T-helper 1 cell treated with Interleukin-12 subunit alpha and Interleukin-12 subunit beta and Interleukin-4 antibody, amounts not matched to agents 30 μg/mL and 1 μg/mL, for 36 hours (primary cell): ENCODE measurements around the gene SCTR.

Experiments
- H3K27ac Mint-ChIP-seq: one replicate; pipeline ENCODE4 v1.8.0; 2021; ENCODE audit warnings: mild to moderate bottlenecking, mixed read lengths
- H3K27me3 Mint-ChIP-seq: one replicate; pipeline ENCODE4 v1.8.0; 2021; ENCODE audit warnings: low read depth, mixed read lengths
- H3K36me3 Mint-ChIP-seq: one replicate; pipeline ENCODE4 v1.8.0; 2021; ENCODE audit warnings: low read depth, mixed read lengths
- H3K4me1 Mint-ChIP-seq: one replicate; pipeline ENCODE4 v1.8.0; 2021; ENCODE audit warnings: low read depth, mixed read lengths
- H3K4me3 Mint-ChIP-seq: one replicate; pipeline ENCODE4 v1.8.0; 2021; ENCODE audit warnings: mild to moderate bottlenecking, moderate library complexity, mixed read lengths
- H3K9me3 Mint-ChIP-seq: one replicate; pipeline ENCODE4 v1.8.0; 2021; ENCODE audit warnings: mixed read lengths

The SCTR gene

GRCh38 chr2:119537792-119538191 lies 13.5 kb upstream of the SCTR start:
- Mint-ChIP-seq H3K4me3 (no peak overlapping the region), H3K9me3 (peaks cover 16% of the 10 kb centered on the region), H3K36me3 (no peaks in the 10 kb centered on the region), H3K4me1 (no peaks in the 10 kb centered on the region), H3K27ac (no peak overlapping the region), H3K27me3 (peaks cover 4% of the 10 kb centered on the region)

- H3K9me3 Mint-ChIP-seq, result peaks cover 16% of the 10 kb centered on the region
- H3K4me3 Mint-ChIP-seq, result no peak overlapping the region
- H3K27me3 Mint-ChIP-seq, result no peaks in the 10 kb centered on the region
- H3K36me3 Mint-ChIP-seq, result no peaks in the 10 kb centered on the region
- H3K27ac Mint-ChIP-seq, result no peak overlapping the region
- no peaks in the 10 kb centered on the region for H3K4me1 Mint-ChIP-seq
Observed at GRCh38 chr2:119536707-119537106, 12.4 kb upstream of the SCTR start.

GRCh38 chr2:119536211-119536610 lies 11.9 kb upstream of the SCTR start:
- Mint-ChIP-seq H3K27ac (no peak overlapping the region), H3K9me3 (peaks cover 16% of the 10 kb centered on the region), H3K27me3 (no peaks in the 10 kb centered on the region), H3K4me3 (no peak overlapping the region), H3K36me3 (no peaks in the 10 kb centered on the region), H3K4me1 (no peaks in the 10 kb centered on the region)

GRCh38 chr2:119533560-119533959 lies 9.3 kb upstream of the SCTR start:
- Mint-ChIP-seq H3K27ac (no peak overlapping the region), H3K36me3 (no peaks in the 10 kb centered on the region), H3K27me3 (peaks cover 2% of the 10 kb centered on the region), H3K9me3 (peaks cover 16% of the 10 kb centered on the region), H3K4me3 (no peak overlapping the region), H3K4me1 (no peaks in the 10 kb centered on the region)

GRCh38 chr2:119531292-119531691 lies 7.0 kb upstream of the SCTR start:
- Mint-ChIP-seq H3K27ac (no peak overlapping the region), H3K4me3 (no peak overlapping the region), H3K9me3 (peaks cover 16% of the 10 kb centered on the region)

GRCh38 chr2:119527999-119528398 lies 3.7 kb upstream of the SCTR start:
- H3K36me3 Mint-ChIP-seq, result no peaks in the 10 kb centered on the region
- H3K27ac Mint-ChIP-seq, result no peak overlapping the region
- H3K27me3 Mint-ChIP-seq, result peaks cover 32% of the 10 kb centered on the region
- peaks cover under 1% of the 10 kb centered on the region for H3K9me3 Mint-ChIP-seq
- no peaks in the 10 kb centered on the region for H3K4me1 Mint-ChIP-seq
- no peak overlapping the region for H3K4me3 Mint-ChIP-seq

More at GRCh38 chr2:119531292-119531691, 7.0 kb upstream of the SCTR start:
- H3K36me3 Mint-ChIP-seq, result no peaks in the 10 kb centered on the region
- peaks cover 7% of the 10 kb centered on the region for H3K27me3 Mint-ChIP-seq
- no peaks in the 10 kb centered on the region for H3K4me1 Mint-ChIP-seq

GRCh38 chr2:119525614-119526013 lies 1.3 kb upstream of the SCTR start:
- H3K4me3 Mint-ChIP-seq, result no peak overlapping the region
- no peak overlapping the region for H3K27ac Mint-ChIP-seq
- H3K9me3 Mint-ChIP-seq, result no peaks in the 10 kb centered on the region
- no peaks in the 10 kb centered on the region for H3K36me3 Mint-ChIP-seq
- H3K4me1 Mint-ChIP-seq, result no peaks in the 10 kb centered on the region
- peaks cover 39% of the 10 kb centered on the region for H3K27me3 Mint-ChIP-seq

GRCh38 chr2:119523383-119523951 lies 816 bp downstream of the SCTR start:
- Mint-ChIP-seq H3K4me1 (no peaks in the 10 kb centered on the region), H3K4me3 (no peak overlapping the region), H3K9me3 (no peaks in the 10 kb centered on the region), H3K27ac (no peak overlapping the region), H3K36me3 (no peaks in the 10 kb centered on the region), H3K27me3 (peaks cover 37% of the 10 kb centered on the region)

GRCh38 chr2:119522671-119523070 lies 1.6 kb downstream of the SCTR start:
- Mint-ChIP-seq H3K27ac (no peak overlapping the region), H3K36me3 (no peaks in the 10 kb centered on the region), H3K4me1 (no peaks in the 10 kb centered on the region), H3K9me3 (no peaks in the 10 kb centered on the region), H3K27me3 (peaks cover 36% of the 10 kb centered on the region), H3K4me3 (no peak overlapping the region)

- no peaks in the 10 kb centered on the region for H3K4me1 Mint-ChIP-seq
- H3K4me3 Mint-ChIP-seq, result no peak overlapping the region
- no peaks in the 10 kb centered on the region for H3K36me3 Mint-ChIP-seq
- peaks cover 32% of the 10 kb centered on the region for H3K27me3 Mint-ChIP-seq
- H3K27ac Mint-ChIP-seq, result no peak overlapping the region
- H3K9me3 Mint-ChIP-seq, result no peaks in the 10 kb centered on the region
Observed at GRCh38 chr2:119521433-119522050, 2.7 kb downstream of the SCTR start.

- peaks cover 29% of the 10 kb centered on the region for H3K27me3 Mint-ChIP-seq
- no peaks in the 10 kb centered on the region for H3K36me3 Mint-ChIP-seq
- H3K4me3 Mint-ChIP-seq, result no peak overlapping the region
- H3K27ac Mint-ChIP-seq, result no peak overlapping the region
- H3K9me3 Mint-ChIP-seq, result no peaks in the 10 kb centered on the region
- H3K4me1 Mint-ChIP-seq, result no peaks in the 10 kb centered on the region
Observed at GRCh38 chr2:119520696-119521432, 3.4 kb downstream of the SCTR start.

- Mint-ChIP-seq H3K4me1 (no peaks in the 10 kb centered on the region), H3K9me3 (no peaks in the 10 kb centered on the region), H3K27ac (no peak overlapping the region), H3K36me3 (no peaks in the 10 kb centered on the region), H3K27me3 (peaks cover 15% of the 10 kb centered on the region), H3K4me3 (no peak overlapping the region)
Observed at GRCh38 chr2:119519057-119519408, 5.2 kb downstream of the SCTR start.

- H3K27ac Mint-ChIP-seq, result no peak overlapping the region
- H3K36me3 Mint-ChIP-seq, result no peaks in the 10 kb centered on the region
- H3K9me3 Mint-ChIP-seq, result no peaks in the 10 kb centered on the region
- H3K4me3 Mint-ChIP-seq, result no peak overlapping the region
- H3K4me1 Mint-ChIP-seq, result no peaks in the 10 kb centered on the region
- H3K27me3 Mint-ChIP-seq, result peaks cover 11% of the 10 kb centered on the region
Observed at GRCh38 chr2:119518401-119519056, 5.8 kb downstream of the SCTR start.

- Mint-ChIP-seq H3K4me1 (no peaks in the 10 kb centered on the region), H3K4me3 (no peak overlapping the region), H3K36me3 (no peaks in the 10 kb centered on the region), H3K27ac (no peak overlapping the region), H3K9me3 (no peaks in the 10 kb centered on the region), H3K27me3 (peaks cover 3% of the 10 kb centered on the region)
Observed at GRCh38 chr2:119517433-119517832, 6.8 kb downstream of the SCTR start.

- H3K4me1 Mint-ChIP-seq, result no peaks in the 10 kb centered on the region
- H3K27me3 Mint-ChIP-seq, result peaks cover 1% of the 10 kb centered on the region
- H3K4me3 Mint-ChIP-seq, result no peak overlapping the region
- no peak overlapping the region for H3K27ac Mint-ChIP-seq
- no peaks in the 10 kb centered on the region for H3K9me3 Mint-ChIP-seq
- H3K36me3 Mint-ChIP-seq, result no peaks in the 10 kb centered on the region
Observed at GRCh38 chr2:119516121-119516520, 8.2 kb downstream of the SCTR start.
